HEK293 (cell line): ENCODE measurements around the gene MUC4.

Experiments
- CTCF ChIP-seq: fragments of 450-650 bp; formaldehyde crosslinking; IDR thresholded peaks from 2 replicates; pipeline ENCODE4 v1.5.1; 2016; ENCODE audit warnings: missing biosample characterization, missing genetic modification characterization
- HOXA7 ChIP-seq: sonication (generic); formaldehyde crosslinking; IDR thresholded peaks from 2 replicates; pipeline ENCODE4 v1.8.1; 2022; ENCODE audit warnings: missing genetic modification reagents, borderline replicate concordance
- PRDM4 ChIP-seq: fragments of 450-650 bp; formaldehyde crosslinking; IDR thresholded peaks from 2 replicates; pipeline ENCODE4 v1.5.1; 2017; ENCODE audit warnings: missing biosample characterization, missing genetic modification characterization
- REST ChIP-seq: fragments of 450-650 bp; formaldehyde crosslinking; IDR thresholded peaks from 2 replicates; pipeline ENCODE4 v1.5.1; 2016; ENCODE audit warnings: missing biosample characterization, missing genetic modification characterization
- ZBTB49 ChIP-seq: fragments of 450-650 bp; formaldehyde crosslinking; IDR thresholded peaks from 2 replicates; pipeline ENCODE4 v1.5.1; 2016; ENCODE audit warnings: missing biosample characterization, missing genetic modification characterization, low read depth
- ZNF324 ChIP-seq: fragments of 450-650 bp; formaldehyde crosslinking; IDR thresholded peaks from 2 replicates; pipeline ENCODE4 v1.5.1; 2016; ENCODE audit warnings: missing biosample characterization, missing genetic modification characterization
- ZNF529 ChIP-seq: fragments of 450-650 bp; formaldehyde crosslinking; IDR thresholded peaks from 2 replicates; pipeline ENCODE4 v1.5.1; 2017; ENCODE audit warnings: missing genetic modification characterization, missing biosample characterization; ENCODE audit not compliant: insufficient replicate concordance
- ZNF660 ChIP-seq: fragments of 450-650 bp; IDR thresholded peaks from 2 replicates; pipeline ENCODE4 v1.5.1; 2018; ENCODE audit warnings: missing biosample characterization, mild to moderate bottlenecking, missing genetic modification characterization
- ZNF677 ChIP-seq: fragments of 450-650 bp; IDR thresholded peaks from 2 replicates; pipeline ENCODE4 v1.5.0; 2018; ENCODE audit warnings: missing biosample characterization, mild to moderate bottlenecking, missing genetic modification characterization, moderate library complexity
- ZNF692 ChIP-seq: fragments of 450-650 bp; formaldehyde crosslinking; IDR thresholded peaks from 2 replicates; pipeline ENCODE4 v1.5.1; 2016; ENCODE audit warnings: missing biosample characterization, missing genetic modification characterization
- ZNF76 ChIP-seq: fragments of 450-650 bp; formaldehyde crosslinking; IDR thresholded peaks from 2 replicates; pipeline ENCODE4; 2016; ENCODE audit warnings: low read depth, missing biosample characterization, missing genetic modification characterization, borderline replicate concordance
- ZSCAN4 ChIP-seq: fragments of 450-650 bp; formaldehyde crosslinking; IDR thresholded peaks from 2 replicates; pipeline ENCODE4 v1.5.1; 2017; ENCODE audit warnings: missing biosample characterization, missing genetic modification characterization

GRCh38 chr3:195854628-195855294, 43.0 kb upstream of the MUC4 start:
- TF ChIP-seq ZNF660 (tag by site-specific recombination) (no peak), ZNF677 (tag by site-specific recombination) (no peak), ZNF76 (tag by site-specific recombination) (no peak), ZNF692 (no peak), HOXA7 (CRISPR knock-in tag) (no peak), CTCF (no peak), ZSCAN4 (tag by site-specific recombination) (no peak), ZBTB49 (tag by site-specific recombination) (no peak), ZNF324 (tag by site-specific recombination) (no peak), REST (no peak), ZNF529 (no peak), PRDM4 (tag by site-specific recombination) (no peak)
